PFSK-1 (cell line): ENCODE measurements around the gene INAFM1.

Source experiments
- POLR2AphosphoS5 ChIP-seq: IDR thresholded peaks from 2 replicates; pipeline ENCODE4 v1.6.1; 2012; ENCODE audit warnings: low read depth, mild to moderate bottlenecking, control low read depth, low read length, moderate library complexity
- TAF1 ChIP-seq: IDR thresholded peaks from 2 replicates; pipeline ENCODE4 v1.6.1; 2012; ENCODE audit warnings: low read length, control low read depth, borderline replicate concordance; ENCODE audit not compliant: insufficient read depth

DNA sequence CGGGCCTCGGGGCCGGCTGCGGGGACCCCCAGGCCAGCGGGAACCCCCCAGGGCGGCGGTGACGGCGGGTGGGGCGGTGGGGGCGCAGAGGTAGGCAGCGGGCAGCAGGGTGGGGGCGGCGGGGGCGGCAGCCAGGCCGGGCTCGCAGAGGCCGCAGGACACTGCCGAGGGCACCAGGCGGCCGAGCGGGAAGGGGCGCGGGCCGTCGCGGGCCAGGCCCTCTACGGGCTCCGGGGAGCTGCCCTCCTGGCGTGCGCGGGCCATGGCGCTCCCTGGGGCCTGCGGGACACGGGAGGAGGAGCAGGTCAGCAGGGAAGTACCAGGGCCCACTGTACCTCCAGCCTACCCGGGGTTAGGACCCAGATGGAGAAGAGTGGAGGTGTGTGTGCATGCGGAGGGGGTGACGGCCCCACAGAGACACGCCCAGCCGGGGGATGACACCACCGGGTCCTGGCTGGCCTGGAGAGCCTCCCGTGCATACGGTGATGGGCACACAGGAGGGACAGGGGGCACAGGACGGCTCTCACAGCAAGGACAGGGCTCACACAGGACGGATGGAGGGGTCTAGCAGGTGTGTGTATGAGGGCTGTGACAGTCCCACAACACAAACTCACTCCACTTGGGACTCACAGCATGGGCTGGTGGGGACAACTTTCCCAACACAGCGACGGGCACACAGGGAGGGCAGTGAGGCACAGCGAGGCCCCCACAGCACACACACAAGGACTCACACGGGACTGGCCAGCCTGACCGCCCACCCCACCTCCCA, 46.3 kb upstream of the INAFM1 start:
- TF ChIP-seq POLR2AphosphoS5: no peak
- no peak for TF ChIP-seq TAF1
